GM06990 (cell line): ENCODE measurements around the gene TMEM234.

ENCODE experiments used
- DNase-seq: peaks from one replicate; pipeline ENCODE4 v3.0.0-alpha.2; 2011; ENCODE audit not compliant: insufficient read length; ENCODE audit errors: extremely low read depth
- H3K27me3 ChIP-seq: replicated peaks from 2 replicates; pipeline ENCODE4 v1.6.0; 2011; ENCODE audit warnings: low read length; ENCODE audit not compliant: control insufficient read depth, insufficient read depth
- H3K36me3 ChIP-seq: 2 replicates; pipeline ENCODE4 v1.5.1; 2011; ENCODE audit warnings: low read length; ENCODE audit not compliant: control insufficient read depth, insufficient read depth
- H3K4me3 ChIP-seq: replicated peaks from 2 replicates; pipeline ENCODE4 v1.5.1; 2011; ENCODE audit warnings: low read depth, mild to moderate bottlenecking, control low read depth, low read length
- TF ChIP-seq, protein P1 (sequence below): IDR thresholded peaks from 2 replicates; pipeline ENCODE4 v1.5.1; 2011; ENCODE audit warnings: low read length, control low read depth, mild to moderate bottlenecking, inconsistent platforms; ENCODE audit not compliant: insufficient read depth, poor library complexity, severe bottlenecking

TMEM234 gene

DNA sequence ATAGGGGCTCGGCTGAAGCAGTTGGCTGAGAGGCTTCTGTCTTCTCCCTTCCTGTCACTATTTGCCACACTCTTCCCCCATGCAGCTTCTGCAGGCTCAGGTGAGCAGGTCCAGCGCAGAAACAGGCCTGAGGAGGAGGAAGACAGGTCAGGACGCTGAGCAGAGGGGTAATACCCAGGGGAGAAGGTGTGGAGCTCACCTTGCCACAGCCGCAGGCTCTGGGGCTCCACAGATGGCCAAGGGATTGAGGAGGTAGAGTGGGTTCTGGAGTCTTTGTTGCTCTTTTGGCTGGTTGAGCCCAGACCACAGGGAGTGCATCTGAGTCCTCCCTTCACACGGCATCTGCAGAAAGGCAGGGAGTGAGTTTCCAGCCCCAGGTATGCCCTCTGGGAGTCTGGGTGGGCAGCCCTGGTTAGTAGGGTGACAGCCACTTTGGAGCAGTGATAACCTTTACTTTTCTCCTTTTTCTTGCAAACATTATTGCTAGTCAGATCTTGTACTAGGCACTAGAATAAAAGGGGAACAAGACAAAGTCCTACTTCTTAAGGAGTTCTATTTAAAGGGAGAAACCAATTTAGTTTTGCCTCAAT, 9.8 kb upstream of the TMEM234 start:
- Histone ChIP-seq H3K4me3 (no peak overlapping the region), H3K36me3 (peaks cover 19% of the 10 kb centered on the region), H3K27me3 (no peaks in the 10 kb centered on the region)
- TF ChIP-seq, protein P1, sequence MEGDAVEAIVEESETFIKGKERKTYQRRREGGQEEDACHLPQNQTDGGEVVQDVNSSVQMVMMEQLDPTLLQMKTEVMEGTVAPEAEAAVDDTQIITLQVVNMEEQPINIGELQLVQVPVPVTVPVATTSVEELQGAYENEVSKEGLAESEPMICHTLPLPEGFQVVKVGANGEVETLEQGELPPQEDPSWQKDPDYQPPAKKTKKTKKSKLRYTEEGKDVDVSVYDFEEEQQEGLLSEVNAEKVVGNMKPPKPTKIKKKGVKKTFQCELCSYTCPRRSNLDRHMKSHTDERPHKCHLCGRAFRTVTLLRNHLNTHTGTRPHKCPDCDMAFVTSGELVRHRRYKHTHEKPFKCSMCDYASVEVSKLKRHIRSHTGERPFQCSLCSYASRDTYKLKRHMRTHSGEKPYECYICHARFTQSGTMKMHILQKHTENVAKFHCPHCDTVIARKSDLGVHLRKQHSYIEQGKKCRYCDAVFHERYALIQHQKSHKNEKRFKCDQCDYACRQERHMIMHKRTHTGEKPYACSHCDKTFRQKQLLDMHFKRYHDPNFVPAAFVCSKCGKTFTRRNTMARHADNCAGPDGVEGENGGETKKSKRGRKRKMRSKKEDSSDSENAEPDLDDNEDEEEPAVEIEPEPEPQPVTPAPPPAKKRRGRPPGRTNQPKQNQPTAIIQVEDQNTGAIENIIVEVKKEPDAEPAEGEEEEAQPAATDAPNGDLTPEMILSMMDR: no peak
- DNase-seq: no peak

DNA sequence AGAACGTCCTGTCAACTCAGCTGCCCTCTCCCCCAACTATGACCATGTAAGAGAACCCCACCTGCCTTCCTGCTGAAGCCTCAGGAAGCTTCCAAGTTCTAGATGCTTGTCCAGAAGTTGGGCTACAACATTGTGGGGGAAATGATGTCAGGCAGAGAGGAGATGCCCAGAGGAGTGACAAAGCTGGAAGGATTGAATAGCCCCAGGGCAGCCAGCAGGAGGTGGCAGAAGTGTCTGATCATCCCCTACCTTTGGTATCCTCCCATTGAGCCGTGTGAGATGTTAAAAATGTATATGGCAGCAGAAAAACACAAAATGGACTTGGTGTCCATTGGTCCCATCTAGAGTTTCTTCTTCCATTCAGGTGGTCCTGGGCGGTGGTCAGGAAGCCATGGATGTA, 6.6 kb upstream of the TMEM234 start:
- DNase-seq: no peak
- H3K36me3 ChIP-seq: peaks cover 28% of the 10 kb centered on the region
- no peak overlapping the region for H3K4me3 ChIP-seq
- TF ChIP-seq, protein P1: no peak
- H3K27me3 ChIP-seq: no peaks in the 10 kb centered on the region

DNA sequence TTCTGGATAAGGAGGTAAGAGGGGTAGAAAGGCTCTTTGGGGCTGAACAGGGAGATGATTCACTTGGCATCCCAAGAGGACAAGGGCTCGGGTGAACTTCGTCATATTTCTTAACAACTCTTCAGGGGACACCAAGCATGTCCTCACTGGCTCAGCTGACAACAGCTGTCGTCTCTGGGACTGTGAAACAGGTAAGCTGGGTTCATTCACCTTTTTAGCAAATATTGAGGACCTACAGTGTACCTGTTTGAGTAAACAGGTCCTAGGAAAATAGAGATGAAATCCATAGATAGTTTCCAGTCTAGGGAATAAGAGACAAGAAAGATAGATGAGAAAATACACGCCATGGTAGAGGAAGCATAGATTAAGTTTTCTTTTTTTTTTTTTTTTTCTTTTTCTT, 2.1 kb upstream of the TMEM234 start:
- no peak for DNase-seq
- H3K4me3 ChIP-seq: no peak overlapping the region
- H3K27me3 ChIP-seq: no peaks in the 10 kb centered on the region
- TF ChIP-seq, protein P1: no peak
- H3K36me3 ChIP-seq: peaks cover 22% of the 10 kb centered on the region

DNA sequence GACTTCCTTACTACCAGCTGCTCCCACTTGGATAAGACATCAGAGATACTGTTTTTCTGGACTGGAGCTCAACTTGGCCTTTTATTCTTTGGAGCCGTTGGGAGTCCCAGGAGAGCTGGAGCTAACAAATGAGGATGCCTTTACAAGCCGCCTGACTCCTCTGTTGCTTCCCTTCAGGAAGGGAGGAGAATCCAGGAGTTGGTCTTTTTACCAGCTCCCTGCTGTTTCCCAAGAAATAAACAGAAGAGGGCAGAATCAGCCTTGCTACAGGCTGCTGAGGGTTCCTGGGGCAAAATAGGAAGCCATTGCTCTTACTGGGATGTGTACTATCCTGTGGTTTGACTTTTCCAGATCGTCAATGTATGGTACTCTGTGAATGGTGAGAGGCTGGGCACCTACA, 1.5 kb upstream of the TMEM234 start:
- TF ChIP-seq, protein P1: no peak
- peaks cover 18% of the 10 kb centered on the region for H3K36me3 ChIP-seq

DNA sequence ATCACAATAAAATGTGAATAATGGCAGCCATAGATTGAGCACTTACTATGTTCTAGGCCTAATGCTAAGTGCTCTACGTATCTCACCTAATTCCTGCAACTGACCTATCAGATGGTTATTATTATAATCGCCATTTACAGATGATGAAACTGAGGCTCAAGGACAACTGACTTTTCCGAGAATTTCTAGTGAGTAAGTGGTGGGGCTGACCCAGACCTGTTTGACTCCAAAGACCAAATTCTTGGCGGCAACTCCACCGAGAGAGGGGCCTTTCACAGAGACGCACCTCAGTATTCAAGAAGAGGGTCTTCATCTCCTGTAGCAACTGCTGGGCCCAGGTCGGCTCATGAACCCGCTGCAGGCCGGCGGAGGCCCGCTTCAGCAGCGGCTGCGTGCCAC, 573 bp downstream of the TMEM234 start:
- TF ChIP-seq, protein P1: no peak
- Histone ChIP-seq H3K36me3 (peaks cover 13% of the 10 kb centered on the region), H3K27me3 (no peaks in the 10 kb centered on the region), H3K4me3 (peak overlapping the region; percentile 85)
- no peak for DNase-seq

More for the DNA sequence above, 1.5 kb upstream of the TMEM234 start:
- Histone ChIP-seq H3K4me3 (peak overlapping the region; percentile 85; the same call in 1 of the 2 replicates), H3K27me3 (no peaks in the 10 kb centered on the region)
- no peak for DNase-seq
